GM18873 (cell line): Measurements from ENCODE around the gene LOXL1.

Source experiments
- ATAC-seq: cut with Tn5 transposase; IDR thresholded peaks from one replicate; pipeline ENCODE4 v1.9.1; 2021; ENCODE audit warnings: mild to moderate bottlenecking, moderate library complexity, moderate number of reproducible peaks; ENCODE audit not compliant: unreplicated experiment, low FRiP score

The LOXL1 gene

GRCh38 chr15:73899197-73900094, 26.8 kb upstream of the LOXL1 start:
- no peak for ATAC-seq

DNA sequence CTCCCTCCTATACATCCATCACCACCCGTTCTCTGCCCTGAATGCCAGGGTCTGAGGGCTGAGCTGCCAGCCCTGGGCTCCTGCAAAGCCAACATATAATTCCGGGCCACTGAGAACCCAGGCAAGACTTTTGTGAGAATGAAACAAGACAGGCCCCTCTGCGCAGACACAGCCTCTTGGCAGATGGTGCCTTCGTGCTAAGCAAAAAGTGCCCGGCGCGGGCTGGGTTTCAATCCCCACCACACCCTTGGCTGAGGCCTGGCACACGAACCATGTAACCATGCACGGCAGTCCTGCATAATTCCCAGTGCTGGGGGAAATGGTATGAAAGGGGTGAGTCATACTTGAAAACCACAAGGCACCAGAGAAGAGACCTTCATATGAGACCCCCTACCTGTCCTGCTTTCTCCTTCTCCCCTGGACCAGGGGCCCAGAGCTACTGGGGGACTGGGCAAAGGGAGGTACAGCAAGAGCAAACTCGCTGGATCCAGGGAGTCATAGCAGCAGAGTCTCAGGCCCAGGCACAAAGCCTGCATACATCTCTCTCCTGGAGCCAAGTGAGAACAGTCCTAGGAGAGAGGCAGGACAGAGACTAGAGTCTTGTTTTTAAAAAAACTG, 26.1 kb upstream of the LOXL1 start:
- no peak for ATAC-seq

DNA sequence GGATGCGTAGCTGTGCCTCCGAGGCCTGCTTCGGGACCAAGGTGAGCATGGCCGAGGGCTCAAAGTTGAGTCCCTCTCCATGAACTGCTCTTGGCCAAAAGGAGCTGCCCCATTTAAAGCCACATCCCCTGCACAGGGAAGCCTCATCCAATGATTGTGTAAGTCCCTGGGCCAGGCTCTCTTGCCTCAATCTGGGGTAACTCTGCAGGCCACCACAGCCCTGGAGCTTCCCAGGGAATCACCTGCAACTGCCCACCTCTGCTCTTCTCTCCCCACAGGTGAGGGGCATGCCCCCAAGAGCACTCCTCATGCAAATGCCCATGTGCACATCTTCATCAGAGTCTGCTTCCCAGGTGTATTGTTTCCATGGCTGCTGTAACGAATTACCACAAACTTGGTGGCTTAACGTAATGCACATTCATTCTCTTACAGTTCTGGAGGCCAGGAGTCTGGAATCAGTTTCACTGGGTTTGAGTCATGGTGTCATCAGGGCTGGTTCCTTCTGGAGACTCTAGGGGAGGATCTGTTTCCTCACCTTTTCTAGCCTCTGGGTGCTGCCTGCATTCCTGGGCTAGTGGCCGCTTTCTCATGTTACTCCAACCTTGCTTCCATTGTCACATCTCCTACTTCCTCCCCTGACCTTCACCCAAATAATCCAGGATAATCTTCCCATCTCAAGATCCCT, 25.0 kb upstream of the LOXL1 start:
- ATAC-seq = no peak

- no peak for ATAC-seq
Measured at GRCh38 chr15:73902121-73903020, 23.9 kb upstream of the LOXL1 start.

DNA sequence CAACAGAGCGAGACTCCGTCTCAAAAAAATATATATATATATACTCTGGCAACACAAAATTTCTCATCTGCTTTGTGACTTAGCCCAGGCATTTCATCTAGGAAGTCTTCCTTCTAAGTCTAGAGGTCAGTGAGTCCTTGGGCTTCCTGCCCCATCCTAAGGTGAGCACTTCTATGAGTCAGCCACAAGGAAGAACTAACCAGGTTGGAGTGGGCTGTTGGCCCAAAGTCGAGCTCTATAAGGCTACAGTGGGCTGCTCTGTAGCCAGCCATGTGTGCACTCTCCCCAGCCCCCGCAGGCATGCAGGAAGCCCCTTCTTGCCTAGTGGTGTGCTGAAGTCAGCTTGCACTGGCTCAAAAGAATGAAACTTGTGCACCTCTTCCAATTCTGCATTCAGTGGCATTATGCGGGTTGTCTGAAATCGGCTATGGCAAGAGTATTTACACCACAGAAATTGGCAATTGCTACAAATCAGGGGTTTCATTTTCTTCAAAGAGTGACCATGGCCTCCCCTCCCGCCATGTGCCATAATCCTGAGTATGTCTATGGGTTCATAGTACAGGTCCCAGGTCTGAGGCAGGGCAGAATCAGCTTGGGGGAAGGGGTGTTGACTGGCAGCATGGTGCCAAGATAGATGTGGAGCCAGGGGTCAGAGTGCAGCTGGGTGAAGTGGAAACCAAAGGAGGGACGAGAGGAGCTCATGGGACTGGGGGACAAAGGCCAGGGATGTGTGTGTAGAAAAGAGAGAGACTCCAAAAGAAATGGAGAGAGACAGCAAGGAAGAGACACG, 22.0 kb upstream of the LOXL1 start:
- no peak for ATAC-seq

DNA sequence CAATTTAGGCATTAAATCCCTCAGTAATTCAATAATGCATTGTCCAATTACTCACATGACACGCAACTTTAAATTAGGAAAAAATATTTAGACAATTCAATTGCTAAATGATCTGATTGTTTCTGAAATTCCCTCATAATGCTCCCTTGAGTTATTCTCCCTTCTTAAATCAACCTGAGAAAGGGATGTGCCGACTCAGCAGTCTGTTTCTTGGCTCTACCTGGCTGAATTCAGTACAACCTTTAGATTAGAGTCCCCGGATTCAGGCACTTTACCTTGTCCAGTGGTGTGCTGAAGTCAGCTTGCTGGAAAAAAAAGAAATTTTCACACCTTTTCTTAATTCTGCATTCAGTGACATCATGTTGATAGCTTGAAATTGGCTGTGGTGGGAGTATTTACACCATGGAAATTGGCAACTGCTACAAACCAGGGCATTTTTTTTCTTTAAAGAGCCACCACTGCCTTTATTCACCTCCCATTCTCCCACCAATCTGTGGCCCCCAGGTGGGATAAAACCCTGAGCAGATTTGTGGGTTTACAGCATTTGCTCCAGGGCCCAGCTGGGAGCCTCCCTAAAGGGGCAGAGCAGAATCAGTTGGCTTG, 20.9 kb upstream of the LOXL1 start:
- ATAC-seq = no peak

DNA sequence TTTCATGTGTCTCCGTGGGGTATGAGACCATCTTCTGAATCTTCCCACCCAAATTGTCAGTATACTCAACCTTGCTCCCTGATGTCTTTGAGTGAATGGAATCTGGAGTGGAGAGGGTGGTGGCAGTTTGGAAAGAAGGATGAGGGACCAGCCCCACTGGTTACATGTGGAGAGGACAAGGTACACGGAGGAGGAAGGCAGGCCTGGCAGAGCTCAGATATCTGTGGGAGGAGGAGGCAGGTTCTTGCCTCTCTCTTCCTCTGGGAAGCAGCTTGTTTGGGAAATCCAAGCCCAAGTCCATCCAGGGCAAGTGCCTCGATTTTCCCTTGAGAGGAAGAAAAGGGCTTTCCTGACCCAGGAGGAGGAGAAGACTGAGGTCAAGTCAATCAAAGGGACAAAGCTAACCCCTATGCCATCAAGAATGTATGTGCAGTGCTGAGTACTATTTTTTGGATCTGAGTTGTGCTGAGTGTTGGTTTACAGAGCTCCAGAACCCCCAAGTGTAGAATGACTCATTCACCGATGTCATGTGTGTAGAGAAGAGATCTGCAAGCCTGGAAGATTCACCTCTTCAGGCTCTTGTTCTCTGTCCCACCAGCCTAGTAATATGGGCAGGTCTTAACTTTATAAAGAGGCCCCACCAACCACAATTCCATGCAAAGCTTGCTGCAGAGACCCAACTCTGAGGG, 19.8 kb upstream of the LOXL1 start:
- ATAC-seq = no peak

- no peak for ATAC-seq
Measured at GRCh38 chr15:73907035-73907408, 19.2 kb upstream of the LOXL1 start.

DNA sequence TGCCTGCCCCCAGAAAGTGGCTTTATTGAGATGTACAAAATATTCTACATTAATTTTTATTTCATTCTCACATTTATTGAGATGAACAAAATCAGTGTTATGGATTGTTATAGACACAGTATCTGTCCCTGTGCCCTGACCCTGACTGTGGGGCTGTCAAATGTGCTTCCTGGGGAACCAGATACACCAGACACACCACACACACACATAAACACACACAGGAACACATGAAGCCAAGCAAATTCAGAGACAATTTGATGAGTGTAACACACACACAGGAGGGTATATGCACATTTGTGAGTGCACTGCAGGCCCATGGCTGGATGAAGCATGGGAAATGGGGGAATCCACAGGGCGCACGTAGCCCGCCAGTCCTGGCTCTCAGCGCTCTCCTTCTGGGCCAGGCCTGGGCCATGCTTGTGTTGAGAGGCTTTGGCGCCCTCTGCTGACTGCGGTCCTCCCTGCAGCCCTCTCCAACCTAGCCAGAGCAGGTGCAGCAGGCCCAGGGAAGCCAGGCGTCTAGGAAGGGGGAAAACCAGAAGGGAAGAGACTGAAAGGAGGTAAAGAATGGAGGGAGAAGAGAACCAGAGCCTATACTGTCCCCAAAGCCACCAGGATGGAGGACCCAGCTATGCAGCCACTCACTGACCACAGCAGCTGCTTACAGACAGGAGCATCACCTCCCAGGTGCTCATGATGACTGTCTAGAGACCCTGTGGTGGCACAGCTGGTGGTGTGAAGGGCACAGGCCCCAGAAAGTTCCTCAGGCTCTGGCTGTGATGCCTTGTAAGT, 18.0 kb upstream of the LOXL1 start:
- no peak for ATAC-seq

GRCh38 chr15:73908822-73909122, 17.5 kb upstream of the LOXL1 start:
- ATAC-seq = no peak

- ATAC-seq = no peak
Measured at GRCh38 chr15:73909651-73910050, 16.6 kb upstream of the LOXL1 start.

DNA sequence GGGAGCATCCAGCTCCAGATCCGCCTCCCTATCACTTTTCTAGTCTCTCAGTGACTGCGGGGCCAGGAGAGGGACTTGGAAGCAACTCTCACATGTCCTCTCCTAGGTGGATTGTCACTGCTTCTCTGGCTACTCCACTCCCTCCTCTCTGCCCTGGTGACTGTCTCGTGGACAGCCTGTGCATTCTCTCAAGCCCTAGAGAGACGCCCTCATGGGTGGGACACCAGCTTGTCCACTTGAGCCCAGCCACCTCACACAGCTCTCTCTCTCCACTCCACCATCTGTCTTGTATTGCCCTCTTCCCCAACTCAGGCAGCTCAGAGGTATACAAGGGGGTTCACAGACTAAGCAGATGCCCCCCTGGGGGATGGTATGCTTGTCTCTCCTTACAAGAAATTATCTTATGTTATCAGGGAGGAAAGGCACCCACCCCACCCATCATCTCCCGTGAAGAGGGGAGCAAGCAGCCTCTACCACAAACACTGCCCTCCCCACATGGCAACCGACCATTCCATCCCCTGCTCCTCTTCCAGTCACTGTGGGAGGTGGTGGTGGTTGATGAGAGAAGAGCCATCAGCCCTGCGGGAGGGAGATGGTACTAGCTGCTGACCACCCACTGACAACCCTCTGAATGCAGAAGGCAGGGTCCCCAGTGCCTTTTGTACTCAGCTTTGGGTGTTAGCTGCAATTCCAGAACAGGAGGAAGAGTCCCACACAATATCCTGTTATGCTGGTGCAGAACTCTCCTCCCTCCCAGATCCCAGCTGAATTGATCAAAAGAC, 15.5 kb upstream of the LOXL1 start:
- no peak for ATAC-seq

GRCh38 chr15:73912030-73912596, 14.1 kb upstream of the LOXL1 start:
- no peak for ATAC-seq

DNA sequence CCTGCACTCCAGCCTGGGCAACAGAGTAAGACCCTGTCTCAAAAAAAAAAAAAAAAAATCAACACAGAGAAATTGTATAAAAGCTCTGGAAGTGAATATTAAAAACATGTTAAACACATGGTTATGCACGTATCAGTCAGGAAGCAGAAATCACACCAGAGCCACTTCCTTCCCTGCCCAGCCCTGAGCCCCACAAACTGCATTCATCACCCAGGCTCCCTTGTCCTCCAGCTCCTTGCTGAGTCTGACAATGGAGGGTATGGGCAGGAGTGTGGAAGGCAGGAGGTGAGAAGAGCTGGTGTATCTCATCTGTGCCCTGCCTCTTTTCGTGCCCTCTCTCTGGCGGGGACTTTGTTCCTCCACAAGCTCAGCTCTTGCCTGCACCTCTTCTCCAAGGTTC, 12.1 kb upstream of the LOXL1 start:
- no peak for ATAC-seq

- ATAC-seq = no peak
Measured at GRCh38 chr15:73915082-73915481, 11.2 kb upstream of the LOXL1 start.

GRCh38 chr15:73918784-73919183, 7.5 kb upstream of the LOXL1 start:
- no peak for ATAC-seq

DNA sequence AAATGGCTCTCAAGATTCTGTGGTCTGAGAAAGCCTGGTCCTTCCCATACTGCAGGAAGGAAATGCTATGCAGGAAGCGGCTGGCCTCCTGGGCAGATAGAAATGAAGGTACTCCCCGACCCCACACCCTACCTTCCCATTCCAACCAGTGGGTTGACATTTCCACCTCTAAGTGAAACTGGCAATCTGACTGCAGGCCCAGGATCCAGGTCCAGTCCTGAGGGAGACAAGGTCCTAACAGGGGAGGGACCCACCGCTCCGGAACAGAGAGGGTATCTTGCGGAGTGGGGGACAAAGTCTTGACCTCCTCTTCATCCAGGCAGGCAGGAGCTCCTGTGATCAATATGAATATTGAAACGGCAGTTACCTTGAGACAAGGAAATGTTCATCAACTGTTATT, 6.6 kb upstream of the LOXL1 start:
- ATAC-seq = no peak
